ENCODE measurements around the gene MRPL42. TPM values are rescaled to one million over a fixed set of nuclear protein-coding genes. Genes with fewer than 3 reads are reported as not detected.

MRPL42 gene
- total RNA-seq, 4 donors from 2014 or later: 49.1 to 52.1 (median 50.8) TPM

- Histone ChIP-seq H3K9me3 (no peaks in the 10 kb centered on the region), H3K36me3 (no peaks in the 10 kb centered on the region), H3K27ac (no peak overlapping the region), H3K4me3 (no peak overlapping the region), H3K4me1 (no peaks in the 10 kb centered on the region), H3K27me3 (no peaks in the 10 kb centered on the region)
- no peak for TF ChIP-seq POLR2A (IDR thresholded peaks at IDR 0.05)
- no peak for DNase-seq (ENCODE audit: low spot score in 2 of 2)
- 53% methylated on average over 5 of the region's 5 CpGs for WGBS
Measured at GRCh38 chr12:93536766-93537488, 69.6 kb downstream of the MRPL42 start.

GRCh38 chr12:93537769-93538168 lies 70.5 kb downstream of the MRPL42 start:
- Histone ChIP-seq H3K4me1 (no peaks in the 10 kb centered on the region), H3K36me3 (no peaks in the 10 kb centered on the region), H3K27ac (no peak overlapping the region), H3K4me3 (no peak overlapping the region), H3K27me3 (no peaks in the 10 kb centered on the region), H3K9me3 (no peaks in the 10 kb centered on the region)
- TF ChIP-seq EP300 (IDR thresholded peaks at IDR 0.05) (no peak), POLR2AphosphoS5 (IDR thresholded peaks at IDR 0.05) (no peak), CTCF (IDR thresholded peaks at IDR 0.05) (no peak), POLR2A (IDR thresholded peaks at IDR 0.05) (no peak)
- no peak for DNase-seq (ENCODE audit: low spot score in 2 of 2)
- 94% methylated on average over 5 of the region's 5 CpGs for WGBS

GRCh38 chr12:93539821-93540220 lies 72.5 kb downstream of the MRPL42 start:
- 71% methylated on average over 4 of the region's 4 CpGs for WGBS
- H3K9me3 ChIP-seq: no peaks in the 10 kb centered on the region
- no peaks in the 10 kb centered on the region for H3K36me3 ChIP-seq
- H3K4me1 ChIP-seq: no peaks in the 10 kb centered on the region
- H3K4me3 ChIP-seq: no peak overlapping the region
- no peak for DNase-seq (ENCODE audit: low spot score in 2 of 2)
- no peak for TF ChIP-seq POLR2AphosphoS5 (IDR thresholded peaks at IDR 0.05)
- TF ChIP-seq POLR2A (IDR thresholded peaks at IDR 0.05): no peak
- no peak for TF ChIP-seq EP300 (IDR thresholded peaks at IDR 0.05)
- no peak for TF ChIP-seq CTCF (IDR thresholded peaks at IDR 0.05)
- no peaks in the 10 kb centered on the region for H3K27me3 ChIP-seq
- no peak overlapping the region for H3K27ac ChIP-seq

GRCh38 chr12:93540466-93540865 lies 73.2 kb downstream of the MRPL42 start:
- TF ChIP-seq EP300 (IDR thresholded peaks at IDR 0.05) (no peak), POLR2AphosphoS5 (IDR thresholded peaks at IDR 0.05) (no peak)
- Histone ChIP-seq H3K9me3 (no peaks in the 10 kb centered on the region), H3K4me1 (no peaks in the 10 kb centered on the region), H3K36me3 (no peaks in the 10 kb centered on the region), H3K27me3 (no peaks in the 10 kb centered on the region), H3K27ac (no peak overlapping the region), H3K4me3 (no peak overlapping the region)
- WGBS: 56% methylated on average over 1 of the region's 1 CpG
- DNase-seq (ENCODE audit: low spot score in 2 of 2): no peak

- H3K4me3 ChIP-seq: no peak overlapping the region
- no peak for DNase-seq (ENCODE audit: low spot score in 2 of 2)
- 55% methylated on average over 4 of the region's 4 CpGs for WGBS
Measured at GRCh38 chr12:93541578-93542225, 74.4 kb downstream of the MRPL42 start.

More at GRCh38 chr12:93541578-93542225, 74.4 kb downstream of the MRPL42 start:
- H3K36me3 ChIP-seq: no peaks in the 10 kb centered on the region
- H3K4me1 ChIP-seq: no peaks in the 10 kb centered on the region
- H3K27me3 ChIP-seq: no peaks in the 10 kb centered on the region
- no peak overlapping the region for H3K27ac ChIP-seq
- TF ChIP-seq EP300 (IDR thresholded peaks at IDR 0.05): no peak
- no peak for TF ChIP-seq POLR2A (IDR thresholded peaks at IDR 0.05)
- TF ChIP-seq POLR2AphosphoS5 (IDR thresholded peaks at IDR 0.05): no peak
- no peak for TF ChIP-seq CTCF (IDR thresholded peaks at IDR 0.05)
- no peaks in the 10 kb centered on the region for H3K9me3 ChIP-seq
